Right lobe of liver (tissue), 4 donors: ENCODE results near the gene ATP5PD.
"Not testable (repeated sequence)": the region's sequence is repeated elsewhere in the genome, so short reads cannot be mapped to it uniquely, and the experiment has no call there.

Source experiments
- CTCF ChIP-seq, 4 donors: fragments of 200-600 bp in 3 of 4; fragments of 450-650 bp in 1 of 4; IDR thresholded peaks; one replicate each; pipeline versions ENCODE4 v1.5.1 to v1.8.0; 2016 to 2022; ENCODE audit warnings: antibody characterized with exemption in 4 of 4, mild to moderate bottlenecking in 2 of 4
- POLR2A ChIP-seq: fragments of 450-650 bp; IDR thresholded peaks from one replicate; pipeline ENCODE4 v1.6.1; 2017; ENCODE audit warnings: antibody characterized with exemption, mild to moderate bottlenecking
- donor health status: DM: no; HTN: no; CAD: no.
- donor health status: DM: no; HTN: no; CAD: no.
- donor health status: DM: no; HTN: yes; CAD: no.

GRCh38 chr17:75045946-75046406 lies 793 bp downstream of the ATP5PD start:
- TF ChIP-seq CTCF (IDR thresholded peaks at IDR 0.05); POLR2A: not testable (repeated sequence)
